NCI-H1092 (cell line): ENCODE data around the gene VANGL1.

Experiments used
- DNase-seq: peaks from one replicate; lab custom pipeline; 2025; lab: John Stamatoyannopoulos, UW

Gene VANGL1

DNA sequence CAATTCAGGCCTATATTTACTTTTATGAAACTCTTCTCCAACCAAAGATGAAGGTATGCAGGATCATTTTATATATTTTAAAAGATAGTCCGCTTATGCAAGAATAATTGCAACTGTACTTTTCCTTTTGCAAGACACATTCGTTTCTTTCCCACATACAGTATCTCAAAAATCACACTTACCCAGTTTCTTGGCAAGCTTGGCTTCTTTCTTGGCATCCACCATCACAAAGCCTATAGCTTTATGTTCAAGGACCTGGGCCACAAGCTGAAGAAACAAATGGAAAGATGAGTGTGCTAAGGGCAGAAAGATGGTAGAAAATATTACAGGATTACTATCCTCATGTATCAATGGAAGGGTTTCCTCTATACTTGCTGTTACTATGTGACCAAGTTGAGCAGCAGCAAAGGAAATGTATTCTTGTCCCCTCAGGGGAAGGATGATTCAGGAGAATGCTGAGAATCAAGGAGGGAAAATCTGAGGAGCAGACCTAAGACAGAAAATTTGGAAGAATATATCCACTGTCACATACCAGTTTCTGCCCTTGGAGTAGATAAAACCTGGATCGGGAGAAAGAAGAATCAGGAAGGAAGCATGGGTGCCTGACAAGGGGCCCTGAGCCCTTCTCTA is 103.0 kb downstream of the VANGL1 start:
- DNase-seq = no peak

DNA sequence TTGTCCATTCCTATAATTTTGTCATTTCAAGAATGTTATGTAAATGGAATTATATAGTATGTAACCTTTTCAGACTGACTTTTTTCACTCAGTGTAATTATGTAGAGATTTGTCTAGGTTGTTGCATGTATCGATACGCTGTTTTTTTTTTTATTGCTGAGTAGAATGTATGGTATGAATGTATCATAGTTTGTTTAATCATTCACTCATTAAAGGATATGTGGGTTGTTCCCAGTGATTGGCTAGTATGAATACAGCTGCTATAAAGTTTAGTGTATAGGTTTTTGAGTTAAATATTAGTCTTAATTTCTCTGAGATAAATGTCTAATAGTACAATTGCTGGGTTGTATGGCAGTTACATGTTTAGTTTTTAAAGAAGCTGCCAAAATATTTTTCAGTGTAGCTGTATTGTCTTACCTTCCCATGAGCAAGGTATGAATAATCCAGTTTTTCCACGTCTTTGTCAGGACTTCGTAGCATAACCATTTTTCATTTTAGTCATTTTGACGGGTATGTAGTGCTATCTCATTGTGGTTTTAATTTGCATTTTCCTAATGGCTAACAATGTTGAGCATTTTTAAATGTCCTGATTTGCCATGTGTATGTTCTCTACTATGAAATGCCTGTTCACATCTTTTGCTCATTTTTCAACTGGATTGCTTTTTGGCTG is 104.4 kb downstream of the VANGL1 start:
- no peak for DNase-seq
